A549 (cell line): ENCODE measurements around the gene FAM174B.

Experiments used
- EP300 ChIP-seq, 2 experiments: fragments of >200 bp; sonication (Bioruptor Twin); formaldehyde crosslinking; IDR thresholded peaks; 2 replicates in 1 of 2; 3 replicates in 1 of 2; pipeline ENCODE4 v1.6.1; 2016 to 2017
- HDAC2 ChIP-seq: fragments of 200-600 bp; sonication (generic); IDR thresholded peaks from 2 replicates; pipeline ENCODE4 v1.6.1; 2016
- POLR2AphosphoS2 ChIP-seq: conservative IDR thresholded peaks from 2 replicates; pipeline ENCODE4 v1.6.1; 2012; ENCODE audit warnings: low read length, improper control_type of control experiment, inconsistent platforms
- TF ChIP-seq, protein P1 (sequence below): fragments of >200 bp; sonication (Bioruptor Twin); formaldehyde crosslinking; IDR thresholded peaks from 3 replicates; pipeline ENCODE4 v1.5.1; 2016

DNA sequence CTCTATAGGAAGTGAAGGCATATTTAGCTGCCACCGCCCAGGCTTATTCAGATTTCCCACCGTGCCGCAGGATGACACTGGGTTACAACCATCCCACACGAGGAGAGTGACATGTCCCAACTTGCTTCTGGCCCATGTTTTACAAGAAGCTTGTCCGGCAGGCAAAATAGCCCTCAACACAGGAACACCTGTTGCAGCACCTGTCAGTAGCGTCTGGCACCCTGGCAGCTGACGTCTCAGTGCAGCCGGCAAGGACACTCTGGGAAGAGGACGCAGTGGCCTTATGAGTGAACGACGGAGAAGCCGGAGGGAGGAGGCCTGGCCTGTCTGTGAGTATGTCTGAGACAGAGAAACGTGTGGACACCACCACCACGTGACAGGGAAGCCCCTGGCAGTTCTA is 32.1 kb downstream of the FAM174B start:
- TF ChIP-seq, protein P1, sequence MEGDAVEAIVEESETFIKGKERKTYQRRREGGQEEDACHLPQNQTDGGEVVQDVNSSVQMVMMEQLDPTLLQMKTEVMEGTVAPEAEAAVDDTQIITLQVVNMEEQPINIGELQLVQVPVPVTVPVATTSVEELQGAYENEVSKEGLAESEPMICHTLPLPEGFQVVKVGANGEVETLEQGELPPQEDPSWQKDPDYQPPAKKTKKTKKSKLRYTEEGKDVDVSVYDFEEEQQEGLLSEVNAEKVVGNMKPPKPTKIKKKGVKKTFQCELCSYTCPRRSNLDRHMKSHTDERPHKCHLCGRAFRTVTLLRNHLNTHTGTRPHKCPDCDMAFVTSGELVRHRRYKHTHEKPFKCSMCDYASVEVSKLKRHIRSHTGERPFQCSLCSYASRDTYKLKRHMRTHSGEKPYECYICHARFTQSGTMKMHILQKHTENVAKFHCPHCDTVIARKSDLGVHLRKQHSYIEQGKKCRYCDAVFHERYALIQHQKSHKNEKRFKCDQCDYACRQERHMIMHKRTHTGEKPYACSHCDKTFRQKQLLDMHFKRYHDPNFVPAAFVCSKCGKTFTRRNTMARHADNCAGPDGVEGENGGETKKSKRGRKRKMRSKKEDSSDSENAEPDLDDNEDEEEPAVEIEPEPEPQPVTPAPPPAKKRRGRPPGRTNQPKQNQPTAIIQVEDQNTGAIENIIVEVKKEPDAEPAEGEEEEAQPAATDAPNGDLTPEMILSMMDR, result no peak
- no peak for TF ChIP-seq HDAC2
- no peak for TF ChIP-seq EP300 (IDR thresholded peaks at IDR 0.05)
- TF ChIP-seq POLR2AphosphoS2, result no peak
